HepG2 (cell line): ENCODE measurements around the gene ICAM5. TPM values are rescaled to one million over a fixed set of nuclear protein-coding genes. Genes with fewer than 3 reads are reported as not detected.

Source experiments
- AGO1 ChIP-seq: fragments of 200-400 bp; formaldehyde crosslinking; IDR thresholded peaks from 2 replicates; pipeline ENCODE4 v1.6.1; 2017; ENCODE audit warnings: mild to moderate bottlenecking, low read depth, low read length, moderate library complexity; ENCODE audit not compliant: poor library complexity, severe bottlenecking
- DMAP1 ChIP-seq: IDR thresholded peaks from 2 replicates; pipeline ENCODE4 v1.6.1; 2016
- EEA1 ChIP-seq: sonication (generic); formaldehyde crosslinking; IDR thresholded peaks from 2 replicates; pipeline ENCODE4 v1.5.1; 2020; ENCODE audit warnings: mild to moderate bottlenecking, missing genetic modification reagents, borderline replicate concordance
- GABPB1 ChIP-seq: IDR thresholded peaks from 2 replicates; pipeline ENCODE4 v1.6.1; 2016; ENCODE audit warnings: mild to moderate bottlenecking, missing genetic modification reagents, moderate library complexity, missing compliant biosample characterization
- HOXA3 ChIP-seq: sonication (generic); formaldehyde crosslinking; IDR thresholded peaks from 2 replicates; pipeline ENCODE4 v1.5.0; 2020; ENCODE audit warnings: missing genetic modification reagents
- IKZF1 ChIP-seq: fragments of 450-650 bp; IDR thresholded peaks from 2 replicates; pipeline ENCODE4 v1.7.1; 2016
- KDM4B ChIP-seq: sonication (generic); formaldehyde crosslinking; IDR thresholded peaks from 2 replicates; pipeline ENCODE4 v1.4.0; 2020; ENCODE audit warnings: missing genetic modification reagents
- MYNN ChIP-seq: sonication (generic); formaldehyde crosslinking; IDR thresholded peaks from 2 replicates; pipeline ENCODE4 v1.4.0; 2020; ENCODE audit warnings: mild to moderate bottlenecking, low read depth, missing genetic modification reagents
- RAD21 ChIP-seq: fragments of 450-650 bp; formaldehyde crosslinking; IDR thresholded peaks from 2 replicates; pipeline ENCODE4 v1.5.0; 2020; ENCODE audit warnings: mild to moderate bottlenecking
- RFX5 ChIP-seq: IDR thresholded peaks from 2 replicates; pipeline ENCODE4 v1.6.1; 2011; ENCODE audit warnings: low read depth, low read length, improper control_type of control experiment
- ZBTB33 ChIP-seq: sonication (generic); formaldehyde crosslinking; IDR thresholded peaks from 2 replicates; pipeline ENCODE4 v1.4.0; 2020; ENCODE audit warnings: missing genetic modification reagents
- ZFP36L1 ChIP-seq: sonication (generic); formaldehyde crosslinking; IDR thresholded peaks from 2 replicates; pipeline ENCODE4 v1.8.0; 2022; ENCODE audit warnings: mild to moderate bottlenecking, missing genetic modification reagents, moderate library complexity
- ZNF367 ChIP-seq: sonication (generic); formaldehyde crosslinking; IDR thresholded peaks from 2 replicates; pipeline ENCODE4 v1.4.0; 2020; ENCODE audit warnings: missing genetic modification reagents, borderline replicate concordance
- ZNF724P ChIP-seq: sonication (generic); formaldehyde crosslinking; IDR thresholded peaks from 2 replicates; pipeline ENCODE4 v1.8.0; 2022; ENCODE audit warnings: missing genetic modification reagents, borderline replicate concordance
- polyA plus RNA-seq, 8 experiments: library from polyadenylated mRNA; depleted of rRNA in 3 of 8; stranded (reverse) in 7 of 8; unstranded in 1 of 8; fragments of >200 nt; fragmentation: Illumina TruSeq in 4 of 8; extraction: Trizol in 4 of 8; gene quantifications; 2 replicates each; pipeline versions ENCODE4 v1.2.1 to v1.2.3, GENCODE V29; 2011 to 2016; ENCODE audit warnings: low read depth in 4 of 8, missing spikeins in 1 of 8, mixed read lengths in 1 of 8; ENCODE audit not compliant: insufficient read depth in 1 of 8
- total RNA-seq, 5 experiments: library from RNA; depleted of rRNA; stranded (reverse); fragments of >200 nt; fragmentation: Illumina TruSeq; extraction: Trizol; gene quantifications; 2 replicates each; pipeline ENCODE4 v1.2.3, GENCODE V29; 2016; ENCODE audit warnings: low read depth in 1 of 5
- TF ChIP-seq, protein P1 (sequence below): sonication (generic); formaldehyde crosslinking; IDR thresholded peaks from 2 replicates; pipeline ENCODE4 v1.4.0; 2020; ENCODE audit warnings: missing genetic modification reagents
- TF ChIP-seq, protein P2 (sequence below): sonication (generic); formaldehyde crosslinking; IDR thresholded peaks from one replicate; pipeline ENCODE4 v1.5.1; 2020; ENCODE audit warnings: mild to moderate bottlenecking, missing genetic modification reagents; ENCODE audit errors: not compliant biosample characterization
- TF ChIP-seq, protein P3 (sequence below): sonication (generic); formaldehyde crosslinking; IDR thresholded peaks from 2 replicates; pipeline ENCODE4 v1.4.0; 2020; ENCODE audit warnings: mild to moderate bottlenecking, missing genetic modification reagents

The ICAM5 gene
- total and polyA plus RNA-seq, 2 of the 13 experiments (the other 11 are each of a cell fraction or from before 2014, with no cell fraction given), result 0.46 to 1.6 TPM

DNA sequence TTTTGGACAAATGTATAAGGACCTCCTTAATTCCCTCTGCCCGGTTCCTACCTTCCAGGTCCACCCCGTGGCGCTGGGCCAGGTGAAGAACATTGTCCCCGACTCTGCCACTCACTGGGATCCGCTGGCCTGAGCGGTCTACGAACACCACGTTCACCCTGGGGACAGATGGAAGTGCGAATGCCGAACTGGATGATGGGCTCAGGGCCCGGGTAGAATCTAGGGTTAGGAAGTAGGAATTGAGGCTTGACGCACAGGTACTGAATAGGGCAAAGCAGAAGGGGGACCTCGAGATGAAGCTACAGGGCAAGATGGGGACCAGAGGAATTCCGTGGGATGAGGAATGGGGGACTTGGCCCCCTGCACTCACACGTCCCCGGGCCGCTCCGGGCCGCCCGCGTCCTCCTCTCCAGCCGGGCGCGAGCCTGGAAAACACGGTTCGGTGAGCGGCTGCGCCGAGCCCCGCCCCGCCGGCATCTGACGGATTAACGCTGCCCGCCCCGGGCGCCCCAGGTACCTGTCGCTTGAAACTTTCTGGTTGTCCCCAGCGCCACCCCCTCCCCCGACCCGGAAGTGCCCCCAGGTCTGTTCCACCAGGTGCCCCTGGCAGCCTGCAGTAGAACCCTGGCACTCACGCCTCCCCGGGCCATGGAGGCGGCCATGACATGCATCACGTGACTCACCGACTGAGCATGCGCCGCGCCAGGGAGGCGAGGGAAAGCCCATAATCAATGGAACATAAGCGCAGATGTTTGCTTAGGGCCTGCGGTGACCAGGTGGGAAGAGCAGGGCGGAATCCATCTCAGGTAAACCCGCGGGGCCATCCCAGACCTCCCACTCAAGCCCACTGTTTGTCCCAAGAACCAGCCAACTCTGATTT is 25.8 kb downstream of the ICAM5 start, which contains the start of gene FDX2 (continued):
- TF ChIP-seq RAD21 (peak; percentile 19), MYNN (CRISPR knock-in tag) (no peak), HOXA3 (CRISPR knock-in tag) (peak; percentile 62; the same call in 1 of the 2 replicates), DMAP1 (CRISPR knock-in tag) (peak; percentile 42; the same call in 1 of the 2 replicates), ZFP36L1 (CRISPR knock-in tag) (0 out of 2 replicates have a peak, but pooled peaks have one; percentile 34), ZNF367 (no peak), ZBTB33 (peak; percentile 41; the same call in 1 of the 2 replicates), GABPB1 (peak; percentile 89), KDM4B (peak; percentile 50; the same call in 1 of the 2 replicates), AGO1 (peak; percentile 81), RFX5 (no peak), ZNF724P (CRISPR knock-in tag) (no peak), IKZF1 (no peak), EEA1 (no peak)
- TF ChIP-seq, protein P1, sequence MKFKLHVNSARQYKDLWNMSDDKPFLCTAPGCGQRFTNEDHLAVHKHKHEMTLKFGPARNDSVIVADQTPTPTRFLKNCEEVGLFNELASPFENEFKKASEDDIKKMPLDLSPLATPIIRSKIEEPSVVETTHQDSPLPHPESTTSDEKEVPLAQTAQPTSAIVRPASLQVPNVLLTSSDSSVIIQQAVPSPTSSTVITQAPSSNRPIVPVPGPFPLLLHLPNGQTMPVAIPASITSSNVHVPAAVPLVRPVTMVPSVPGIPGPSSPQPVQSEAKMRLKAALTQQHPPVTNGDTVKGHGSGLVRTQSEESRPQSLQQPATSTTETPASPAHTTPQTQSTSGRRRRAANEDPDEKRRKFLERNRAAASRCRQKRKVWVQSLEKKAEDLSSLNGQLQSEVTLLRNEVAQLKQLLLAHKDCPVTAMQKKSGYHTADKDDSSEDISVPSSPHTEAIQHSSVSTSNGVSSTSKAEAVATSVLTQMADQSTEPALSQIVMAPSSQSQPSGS (CRISPR knock-in tag), result 0 out of 2 replicates have a peak, but pooled peaks have one; percentile 12
- TF ChIP-seq, protein P2, sequence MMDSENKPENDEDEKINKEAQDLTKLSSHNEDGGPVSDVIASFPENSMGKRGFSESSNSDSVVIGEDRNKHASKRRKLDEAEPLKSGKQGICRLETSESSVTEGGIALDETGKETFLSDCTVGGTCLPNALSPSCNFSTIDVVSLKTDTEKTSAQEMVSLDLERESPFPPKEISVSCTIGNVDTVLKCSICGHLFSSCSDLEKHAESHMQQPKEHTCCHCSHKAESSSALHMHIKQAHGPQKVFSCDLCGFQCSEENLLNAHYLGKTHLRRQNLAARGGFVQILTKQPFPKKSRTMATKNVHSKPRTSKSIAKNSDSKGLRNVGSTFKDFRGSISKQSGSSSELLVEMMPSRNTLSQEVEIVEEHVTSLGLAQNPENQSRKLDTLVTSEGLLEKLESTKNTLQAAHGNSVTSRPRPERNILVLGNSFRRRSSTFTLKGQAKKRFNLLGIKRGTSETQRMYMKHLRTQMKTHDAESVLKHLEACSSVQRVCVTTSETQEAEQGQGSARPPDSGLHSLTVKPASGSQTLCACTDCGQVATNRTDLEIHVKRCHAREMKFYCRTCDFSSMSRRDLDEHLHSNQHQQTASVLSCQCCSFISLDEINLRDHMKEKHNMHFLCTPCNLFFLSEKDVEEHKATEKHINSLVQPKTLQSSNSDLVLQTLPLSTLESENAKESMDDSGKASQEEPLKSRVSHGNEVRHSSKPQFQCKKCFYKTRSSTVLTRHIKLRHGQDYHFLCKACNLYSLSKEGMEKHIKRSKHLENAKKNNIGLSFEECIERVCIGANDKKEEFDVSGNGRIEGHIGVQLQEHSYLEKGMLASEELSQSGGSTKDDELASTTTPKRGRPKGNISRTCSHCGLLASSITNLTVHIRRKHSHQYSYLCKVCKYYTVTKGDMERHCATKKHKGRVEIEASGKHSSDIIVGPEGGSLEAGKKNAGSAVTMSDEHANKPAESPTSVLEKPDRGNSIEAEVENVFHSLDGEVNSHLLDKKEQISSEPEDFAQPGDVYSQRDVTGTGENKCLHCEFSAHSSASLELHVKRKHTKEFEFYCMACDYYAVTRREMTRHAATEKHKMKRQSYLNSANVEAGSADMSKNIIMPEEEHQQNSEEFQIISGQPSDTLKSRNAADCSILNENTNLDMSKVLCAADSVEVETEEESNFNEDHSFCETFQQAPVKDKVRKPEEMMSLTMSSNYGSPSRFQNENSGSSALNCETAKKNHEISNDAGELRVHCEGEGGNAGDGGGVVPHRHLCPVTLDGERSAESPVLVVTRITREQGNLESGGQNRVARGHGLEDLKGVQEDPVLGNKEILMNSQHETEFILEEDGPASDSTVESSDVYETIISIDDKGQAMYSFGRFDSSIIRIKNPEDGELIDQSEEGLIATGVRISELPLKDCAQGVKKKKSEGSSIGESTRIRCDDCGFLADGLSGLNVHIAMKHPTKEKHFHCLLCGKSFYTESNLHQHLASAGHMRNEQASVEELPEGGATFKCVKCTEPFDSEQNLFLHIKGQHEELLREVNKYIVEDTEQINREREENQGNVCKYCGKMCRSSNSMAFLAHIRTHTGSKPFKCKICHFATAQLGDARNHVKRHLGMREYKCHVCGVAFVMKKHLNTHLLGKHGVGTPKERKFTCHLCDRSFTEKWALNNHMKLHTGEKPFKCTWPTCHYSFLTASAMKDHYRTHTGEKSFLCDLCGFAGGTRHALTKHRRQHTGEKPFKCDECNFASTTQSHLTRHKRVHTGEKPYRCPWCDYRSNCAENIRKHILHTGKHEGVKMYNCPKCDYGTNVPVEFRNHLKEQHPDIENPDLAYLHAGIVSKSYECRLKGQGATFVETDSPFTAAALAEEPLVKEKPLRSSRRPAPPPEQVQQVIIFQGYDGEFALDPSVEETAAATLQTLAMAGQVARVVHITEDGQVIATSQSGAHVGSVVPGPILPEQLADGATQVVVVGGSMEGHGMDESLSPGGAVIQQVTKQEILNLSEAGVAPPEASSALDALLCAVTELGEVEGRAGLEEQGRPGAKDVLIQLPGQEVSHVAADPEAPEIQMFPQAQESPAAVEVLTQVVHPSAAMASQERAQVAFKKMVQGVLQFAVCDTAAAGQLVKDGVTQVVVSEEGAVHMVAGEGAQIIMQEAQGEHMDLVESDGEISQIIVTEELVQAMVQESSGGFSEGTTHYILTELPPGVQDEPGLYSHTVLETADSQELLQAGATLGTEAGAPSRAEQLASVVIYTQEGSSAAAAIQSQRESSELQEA (CRISPR knock-in tag), result peak; percentile 78
- TF ChIP-seq, protein P3, sequence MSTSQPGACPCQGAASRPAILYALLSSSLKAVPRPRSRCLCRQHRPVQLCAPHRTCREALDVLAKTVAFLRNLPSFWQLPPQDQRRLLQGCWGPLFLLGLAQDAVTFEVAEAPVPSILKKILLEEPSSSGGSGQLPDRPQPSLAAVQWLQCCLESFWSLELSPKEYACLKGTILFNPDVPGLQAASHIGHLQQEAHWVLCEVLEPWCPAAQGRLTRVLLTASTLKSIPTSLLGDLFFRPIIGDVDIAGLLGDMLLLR, result peak; percentile 93; the same call in 1 of the 2 replicates
